Measurements from ENCODE around the gene LRFN4. TPM values are rescaled to one million over a fixed set of nuclear protein-coding genes. Genes with fewer than 3 reads are reported as not detected.
A peak's percentile ranks its signal among the peaks of the same experiment; 100 is the strongest.

LRFN4 gene
- total and polyA plus RNA-seq, 2 of the 8 experiments (the other 6 are each of a cell fraction or from before 2014, with no cell fraction given) = 49.8 to 64.3 TPM

GRCh38 chr11:66885469-66885868 is 28.6 kb downstream of the LRFN4 start:
- DNase-seq (ENCODE audit: low read depth in 1 of 2, low spot score in 2 of 2) (no peak), FAIRE-seq (no peak)
- WGBS, 2 experiments (ENCODE audit: extremely low coverage in 1 of 2, insufficient coverage in 1 of 2, insufficient read length in 1 of 2, insufficient replicate concordance in 2 of 2, low coverage in 1 of 2, low lambda C conversion rate in 2 of 2, missing lambda C conversion rate in 1 of 2) = 90% methylated on average over 4 of the region's 4 CpGs; no CpG with 5 or more reads in 1 of the 2 experiments
- ChIA-PET POLR2A (ENCODE audit: partially characterized antibody) (interaction anchor here (0.7 kb wide), 1 partner anchor 90 kb away, joined by 4 read pairs; no protein-coding TSS in a partner anchor), CTCF (ENCODE audit: partially characterized antibody) (interaction anchor here (0.7 to 11.9 kb wide), 7 partner anchors 9 to 136 kb away, joined by 3 to 199 read pairs (median 5); partner anchors contain the start of gene C11orf86)
- H3K4me3 ChIP-seq (ENCODE audit: extremely low read depth in 1 of 4, insufficient read depth in 2 of 4, low read depth in 3 of 4, low read length in 4 of 4) = no peak overlapping the region
- H2BK12ac ChIP-seq (ENCODE audit: low read depth, low read length) = 0 out of 2 replicates have a peak overlapping the region, but pooled peaks have one; percentile 75
- H3K23ac ChIP-seq (ENCODE audit: insufficient read length) = no peak overlapping the region
- H3K18ac ChIP-seq (ENCODE audit: extremely low read depth, low read length) = no peak overlapping the region
- no peak overlapping the region for H3K9ac ChIP-seq (replicated peaks in 1 of 4; ENCODE audit: extremely low read depth in 1 of 4, low read depth in 3 of 4, low read length in 3 of 4)
- H3K4me2 ChIP-seq (ENCODE audit: insufficient read depth in 1 of 2, low read depth in 2 of 2, low read length in 2 of 2) = no peak overlapping the region
- no peak overlapping the region for H3K27ac ChIP-seq (ENCODE audit: low read depth, low read length)
- no peaks in the 10 kb centered on the region for H3K9me3 ChIP-seq (ENCODE audit: insufficient read depth in 2 of 2, low read depth in 1 of 2, low read length in 1 of 2)
- no peak overlapping the region for H2BK120ac ChIP-seq (replicated peaks; ENCODE audit: low read depth, low read length)
- no peaks in the 10 kb centered on the region; the same call in 1 of the 2 replicates for H3K79me1 ChIP-seq (ENCODE audit: low read depth, low read length)
- no peaks in the 10 kb centered on the region for H3K23me2 ChIP-seq (ENCODE audit: low read depth, low read length)
- H3K36me3 ChIP-seq (ENCODE audit: control insufficient read depth in 2 of 4, insufficient read depth in 4 of 4, low read length in 3 of 4) = no peaks in the 10 kb centered on the region
- H2BK5ac ChIP-seq (ENCODE audit: low read depth, low read length) = no peak overlapping the region
- no peaks in the 10 kb centered on the region for H3K27me3 ChIP-seq (replicated peaks in 1 of 4; ENCODE audit: control insufficient read depth in 3 of 4, extremely low read depth in 1 of 4, insufficient read depth in 3 of 4, low read length in 3 of 4)
- H2AK5ac ChIP-seq (ENCODE audit: low read depth, low read length) = 0 out of 2 replicates have a peak overlapping the region, but pooled peaks have one; percentile 57
- no peak overlapping the region for H2AFZ ChIP-seq (ENCODE audit: low read length)
- H3K4me1 ChIP-seq (replicated peaks in 1 of 4; ENCODE audit: control insufficient read depth in 3 of 4, insufficient read depth in 4 of 4, low read length in 3 of 4) = peaks cover 5 to 25% (median 13%) of the 10 kb centered on the region in 4 experiments
- H2BK20ac ChIP-seq (ENCODE audit: low read length) = no peak overlapping the region
- no peak overlapping the region for H4K5ac ChIP-seq (ENCODE audit: insufficient read length, low read depth, low read length)
- H4K20me1 ChIP-seq (replicated peaks in 1 of 2; ENCODE audit: control insufficient read depth in 1 of 2, insufficient read depth in 2 of 2, low read length in 2 of 2) = peaks cover 0 to 2% of the 10 kb centered on the region in 2 experiments
- H3K4ac ChIP-seq (replicated peaks; ENCODE audit: insufficient read length, low read depth, low read length) = no peak overlapping the region
- H3K79me2 ChIP-seq (ENCODE audit: control insufficient read depth in 1 of 2, insufficient read depth in 2 of 2, low read length in 2 of 2) = no peaks in the 10 kb centered on the region
- H3K56ac ChIP-seq (replicated peaks; ENCODE audit: insufficient read length, low read depth, low read length) = no peak overlapping the region
- no peak overlapping the region; the same call in 1 of the 2 replicates for H4K8ac ChIP-seq (ENCODE audit: extremely low read depth, insufficient read depth, low read length)
- H2BK15ac ChIP-seq (ENCODE audit: low read length) = 0 out of 2 replicates have a peak overlapping the region, but pooled peaks have one; percentile 29
- H4K91ac ChIP-seq (replicated peaks; ENCODE audit: insufficient read length, low read length) = no peak overlapping the region
- no peak overlapping the region for H3K14ac ChIP-seq (ENCODE audit: insufficient read length)
- TF ChIP-seq POLR2A (IDR thresholded peaks at IDR 0.05; ENCODE audit: control extremely low read depth in 1 of 2, low read depth in 2 of 2, low read length in 2 of 2) (no peak), TAF7 (optimal IDR thresholded peaks at IDR 0.05; ENCODE audit: borderline replicate concordance, low read depth, low read length) (no peak), RAD21 (IDR thresholded peaks at IDR 0.05 in 1 of 2, conservative IDR thresholded peaks at IDR 0.05 in 1 of 2; ENCODE audit: low read depth in 2 of 2, low read length in 2 of 2) (no peak), SUZ12 (IDR thresholded peaks at IDR 0.05; ENCODE audit: low read length) (no peak), JUND (IDR thresholded peaks at IDR 0.05; ENCODE audit: low read length) (no peak), TCF12 (IDR thresholded peaks at IDR 0.05; ENCODE audit: low read depth, low read length) (no peak), FOSL1 (IDR thresholded peaks at IDR 0.05; ENCODE audit: insufficient read depth, low read depth, low read length) (no peak), PHF8 (conservative IDR thresholded peaks at IDR 0.05; ENCODE audit: low read depth, low read length) (no peak), ATF3 (IDR thresholded peaks at IDR 0.05; ENCODE audit: insufficient read depth, low read depth, low read length) (no peak), CTCF (IDR thresholded peaks at IDR 0.05; ENCODE audit: control extremely low read depth in 1 of 3, insufficient read depth in 1 of 3, low read depth in 1 of 3, low read length in 3 of 3) (no peak)

Measured in H1 (cell line).